Measurements from ENCODE around the gene SLC29A4.
"Not testable (repeated sequence)": the region's sequence is repeated elsewhere in the genome, so short reads cannot be mapped to it uniquely, and the experiment has no call there.

The SLC29A4 gene

DNA sequence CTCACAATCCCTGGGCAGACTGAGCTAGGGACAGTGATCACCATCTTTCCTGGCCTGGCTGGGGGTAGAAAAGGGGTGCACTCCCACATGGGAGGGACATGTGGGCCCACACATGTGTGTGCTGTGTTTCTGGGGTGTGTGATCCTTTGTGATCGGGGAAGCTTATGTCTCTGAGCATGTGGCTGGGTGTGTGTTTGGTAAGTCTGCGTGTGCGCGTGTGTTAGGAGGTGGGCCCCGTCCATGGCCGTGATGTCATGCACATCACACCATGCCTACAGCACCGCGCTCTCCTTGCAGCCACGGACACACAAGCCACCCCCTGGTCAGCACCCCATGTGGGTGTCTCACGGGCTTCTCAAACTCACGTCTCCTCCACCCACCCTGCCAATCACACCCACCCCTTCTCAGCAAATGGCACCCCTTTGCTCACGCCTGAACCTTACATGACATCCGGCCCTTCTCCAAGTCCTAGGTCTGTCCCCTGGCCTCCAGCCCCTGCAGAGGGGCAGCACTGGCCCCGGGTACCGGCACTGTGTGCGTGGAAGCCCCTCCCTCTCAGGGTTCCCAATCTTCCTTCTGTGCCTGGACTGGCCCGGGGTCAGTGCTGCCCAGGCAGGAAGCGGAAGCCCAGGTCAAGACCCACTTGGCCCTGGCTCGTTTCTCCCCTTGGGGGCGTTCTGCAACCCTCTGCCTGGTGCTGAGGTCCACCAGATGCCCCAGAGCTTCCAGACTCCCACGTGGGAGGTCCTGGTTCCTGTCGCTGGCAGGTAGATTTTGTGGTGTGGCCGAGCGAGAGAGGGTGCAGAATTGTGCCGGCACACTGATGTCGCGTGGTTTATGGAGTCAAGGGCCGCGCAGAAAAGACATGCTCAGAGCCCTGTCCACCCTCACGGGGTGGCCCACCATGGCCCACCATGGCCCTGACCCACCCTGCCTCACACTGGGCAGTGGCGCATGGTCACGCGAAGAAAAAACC is 12.6 kb downstream of the SLC29A4 start:
- in situ Hi-C loops (cut with MboI; ENCODE audit: low sequenced_read_pairs): no loop called here

GRCh38 chr7:5296015-5296610 is 13.4 kb downstream of the SLC29A4 start:
- in situ Hi-C loops (cut with MboI; ENCODE audit: low sequenced_read_pairs): no loop called here

DNA sequence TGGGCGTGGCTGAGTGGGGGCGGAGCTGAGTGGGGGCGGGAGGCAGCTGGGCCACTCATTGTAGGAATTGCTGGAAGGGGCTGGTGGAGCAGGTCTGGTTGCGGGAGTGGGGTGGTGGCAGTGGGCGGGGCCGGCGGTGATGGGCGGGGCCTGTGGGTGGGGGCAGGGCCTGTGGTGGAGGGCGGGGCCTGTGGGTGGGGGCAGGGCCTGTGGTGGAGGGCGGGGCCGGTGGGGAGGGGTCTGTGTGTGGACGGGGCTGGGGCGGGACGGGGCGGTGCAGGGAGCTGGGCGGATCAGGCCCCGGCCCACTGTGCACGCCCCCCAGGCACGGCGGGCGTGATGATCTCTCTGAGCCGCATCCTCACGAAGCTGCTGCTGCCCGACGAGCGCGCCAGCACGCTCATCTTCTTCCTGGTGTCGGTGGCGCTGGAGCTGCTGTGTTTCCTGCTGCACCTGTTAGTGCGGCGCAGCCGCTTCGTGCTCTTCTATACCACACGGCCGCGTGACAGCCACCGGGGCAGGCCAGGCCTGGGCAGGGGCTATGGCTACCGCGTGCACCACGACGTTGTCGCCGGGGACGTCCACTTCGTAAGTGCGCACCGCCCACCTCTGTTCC is 14.0 kb downstream of the SLC29A4 start:
- in situ Hi-C loops (cut with MboI; ENCODE audit: low sequenced_read_pairs): no loop called here

DNA sequence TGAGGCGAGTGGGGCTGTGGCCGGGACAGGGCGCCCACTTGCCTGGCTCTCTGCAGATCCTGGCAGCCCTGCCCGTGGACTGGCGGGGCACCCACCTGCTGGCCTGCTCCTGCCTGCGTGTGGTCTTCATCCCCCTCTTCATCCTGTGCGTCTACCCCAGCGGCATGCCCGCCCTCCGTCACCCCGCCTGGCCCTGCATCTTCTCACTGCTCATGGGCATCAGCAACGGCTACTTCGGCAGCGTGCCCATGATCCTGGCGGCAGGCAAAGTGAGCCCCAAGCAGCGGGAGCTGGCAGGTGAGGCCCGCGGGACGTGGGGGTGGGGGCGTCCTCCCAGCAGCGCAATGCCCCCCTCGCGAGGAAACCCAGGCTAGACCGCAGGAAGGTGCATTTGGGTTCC is 17.6 kb downstream of the SLC29A4 start:
- in situ Hi-C loops (cut with MboI; ENCODE audit: low sequenced_read_pairs): no loop called here

DNA sequence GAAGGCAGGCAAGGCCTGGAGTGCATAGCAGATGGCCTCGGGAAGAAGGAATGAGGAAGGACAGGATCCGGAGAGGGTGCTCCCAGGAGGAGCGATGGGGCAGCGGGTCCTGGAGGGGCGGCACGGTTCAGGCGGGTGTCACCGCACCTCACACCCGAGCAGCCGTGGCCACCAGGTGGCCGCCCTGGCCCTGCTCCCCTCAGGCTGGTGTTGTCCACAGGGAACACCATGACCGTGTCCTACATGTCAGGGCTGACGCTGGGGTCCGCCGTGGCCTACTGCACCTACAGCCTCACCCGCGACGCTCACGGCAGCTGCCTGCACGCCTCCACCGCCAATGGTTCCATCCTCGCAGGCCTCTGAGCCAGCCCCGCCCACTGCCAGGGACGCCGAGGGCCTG is 19.8 kb downstream of the SLC29A4 start:
- in situ Hi-C loops (cut with MboI; ENCODE audit: low sequenced_read_pairs): no loop called here

GRCh38 chr7:5303061-5303460 is 20.3 kb downstream of the SLC29A4 start:
- in situ Hi-C loops (cut with MboI; ENCODE audit: low sequenced_read_pairs): no loop called here

DNA sequence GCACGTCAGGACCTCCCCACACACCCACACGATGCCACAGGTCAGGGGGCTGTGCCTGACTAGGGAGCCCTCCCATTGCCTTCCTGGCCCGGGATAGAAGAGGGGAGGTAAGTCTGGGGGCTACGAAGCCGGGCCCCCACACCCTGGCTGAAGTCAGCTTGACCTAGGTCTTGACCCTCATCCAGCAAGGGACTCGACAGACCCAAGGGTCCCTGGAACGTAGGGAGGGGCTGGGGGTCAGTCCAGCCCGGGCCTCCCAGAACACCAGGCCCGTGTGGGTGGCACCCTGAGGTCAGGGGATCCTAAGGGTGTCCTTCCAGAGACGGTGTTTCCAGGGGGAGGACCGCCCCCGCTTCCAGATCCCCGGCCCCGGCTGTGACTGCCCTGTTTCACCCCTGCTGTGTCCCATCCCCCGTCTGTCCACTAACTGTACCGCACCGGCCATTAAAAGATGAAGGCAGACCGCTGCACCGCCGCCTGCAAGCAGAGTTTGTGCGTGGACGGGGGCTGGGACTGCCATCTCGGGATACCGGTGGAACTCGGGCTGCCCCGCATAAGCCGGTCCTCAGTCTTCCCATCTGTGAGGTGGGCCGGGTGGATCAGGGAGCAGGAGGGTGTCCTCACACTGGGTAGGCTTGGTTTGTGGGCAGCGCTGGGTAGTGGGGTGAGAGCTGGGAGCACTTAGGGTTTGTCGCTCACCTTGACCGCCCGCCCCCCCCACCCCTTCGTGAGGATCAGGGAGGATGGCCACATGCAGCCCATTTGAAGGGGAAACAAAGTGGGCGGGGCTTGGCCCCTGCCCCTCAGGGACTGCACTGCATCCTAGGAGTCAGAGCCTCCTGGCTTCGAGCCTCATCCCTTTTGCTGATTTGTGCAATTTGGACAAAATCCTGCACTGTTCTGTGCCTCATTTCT is 21.1 kb downstream of the SLC29A4 start:
- in situ Hi-C loops (cut with MboI; ENCODE audit: low sequenced_read_pairs): no loop called here

DNA sequence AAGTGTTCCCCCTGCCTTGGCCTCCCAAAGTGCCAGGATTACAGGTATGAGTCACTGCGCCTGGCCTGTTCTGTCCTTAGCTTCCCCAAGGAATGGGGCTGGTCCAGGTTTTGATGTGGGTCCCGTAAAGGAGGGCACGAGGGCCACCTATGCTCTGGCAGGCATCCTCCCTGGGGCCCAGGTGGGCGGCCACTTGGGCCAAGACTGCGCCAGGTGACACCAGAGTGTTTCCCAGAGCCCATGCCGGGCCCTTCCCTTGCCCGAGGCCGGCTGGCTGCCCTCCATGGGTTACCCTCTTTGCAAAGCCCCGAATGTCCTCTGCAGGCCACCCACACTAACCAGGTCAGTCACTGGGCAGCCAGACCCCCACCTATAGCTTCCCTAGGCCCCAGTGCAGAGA is 22.3 kb downstream of the SLC29A4 start:
- in situ Hi-C loops (cut with MboI; ENCODE audit: low sequenced_read_pairs): not testable (repeated sequence)

DNA sequence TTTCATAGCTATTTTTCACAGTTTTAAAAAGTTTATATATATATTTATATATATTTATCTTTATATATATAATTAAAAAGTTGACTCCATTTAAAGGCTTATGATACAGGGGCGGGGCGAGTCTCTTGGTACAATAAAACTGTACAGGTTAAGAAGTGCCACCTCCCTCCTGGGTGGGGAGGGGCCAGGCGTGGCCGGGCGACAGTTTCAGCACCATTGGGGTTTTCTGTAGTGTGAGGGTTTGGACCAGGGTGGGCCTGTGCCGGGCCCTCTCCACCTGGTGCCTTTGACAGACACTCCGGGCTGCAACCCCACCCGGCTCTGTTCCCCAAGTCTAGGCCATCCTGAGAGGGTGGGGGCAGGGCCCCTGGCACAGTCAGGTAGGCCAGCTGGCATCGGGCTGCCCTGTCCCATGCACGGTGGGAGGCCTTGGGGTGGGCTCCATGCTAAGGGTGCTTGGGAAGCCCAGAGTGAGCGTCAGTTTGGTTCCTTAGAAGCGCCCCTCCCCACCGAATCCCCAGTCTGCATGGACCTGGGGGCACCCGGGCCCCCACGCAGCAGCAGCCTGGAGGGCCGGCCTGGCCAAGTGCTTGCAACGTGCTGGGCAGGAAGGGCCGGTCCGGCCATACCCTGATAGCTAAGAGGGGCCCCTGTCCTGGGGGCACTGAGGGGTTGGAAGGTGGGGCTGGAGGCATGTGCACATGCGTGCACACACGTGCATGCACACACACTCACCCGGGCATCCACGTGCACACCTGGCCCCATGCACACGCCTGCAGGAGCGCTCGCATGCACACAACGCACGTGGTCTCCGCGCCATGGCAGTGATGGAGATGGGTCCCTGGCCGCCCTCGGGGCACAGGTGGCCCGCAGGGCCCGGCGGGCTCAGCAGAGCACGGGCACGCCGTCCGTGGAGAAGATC is 24.7 kb downstream of the SLC29A4 start:
- in situ Hi-C loops (cut with MboI; ENCODE audit: low sequenced_read_pairs): not testable (repeated sequence)

DNA sequence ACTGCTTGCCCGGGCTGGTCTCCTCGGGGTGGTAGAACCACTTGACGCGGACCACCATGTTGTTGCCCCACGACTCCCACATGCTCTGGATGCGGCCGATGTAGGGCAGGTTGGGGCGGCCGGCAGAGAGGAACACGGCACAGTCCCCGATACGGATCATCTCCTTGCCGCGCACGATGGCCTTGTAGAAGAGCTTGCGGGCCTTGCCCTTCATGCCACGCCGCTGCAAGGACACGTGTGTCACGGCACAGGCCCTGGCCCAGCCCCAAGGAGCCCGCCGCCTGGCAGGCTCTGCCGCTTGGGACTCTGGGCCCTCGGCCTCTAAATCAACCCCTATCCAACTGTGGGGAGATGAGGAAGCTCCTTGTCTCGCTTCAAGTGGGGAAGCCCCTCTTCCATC is 26.4 kb downstream of the SLC29A4 start:
- in situ Hi-C loops (cut with MboI; ENCODE audit: low sequenced_read_pairs): no loop called here

GRCh38 chr7:5310822-5311405 is 28.2 kb downstream of the SLC29A4 start:
- in situ Hi-C loops (cut with MboI; ENCODE audit: low sequenced_read_pairs): no loop called here

DNA sequence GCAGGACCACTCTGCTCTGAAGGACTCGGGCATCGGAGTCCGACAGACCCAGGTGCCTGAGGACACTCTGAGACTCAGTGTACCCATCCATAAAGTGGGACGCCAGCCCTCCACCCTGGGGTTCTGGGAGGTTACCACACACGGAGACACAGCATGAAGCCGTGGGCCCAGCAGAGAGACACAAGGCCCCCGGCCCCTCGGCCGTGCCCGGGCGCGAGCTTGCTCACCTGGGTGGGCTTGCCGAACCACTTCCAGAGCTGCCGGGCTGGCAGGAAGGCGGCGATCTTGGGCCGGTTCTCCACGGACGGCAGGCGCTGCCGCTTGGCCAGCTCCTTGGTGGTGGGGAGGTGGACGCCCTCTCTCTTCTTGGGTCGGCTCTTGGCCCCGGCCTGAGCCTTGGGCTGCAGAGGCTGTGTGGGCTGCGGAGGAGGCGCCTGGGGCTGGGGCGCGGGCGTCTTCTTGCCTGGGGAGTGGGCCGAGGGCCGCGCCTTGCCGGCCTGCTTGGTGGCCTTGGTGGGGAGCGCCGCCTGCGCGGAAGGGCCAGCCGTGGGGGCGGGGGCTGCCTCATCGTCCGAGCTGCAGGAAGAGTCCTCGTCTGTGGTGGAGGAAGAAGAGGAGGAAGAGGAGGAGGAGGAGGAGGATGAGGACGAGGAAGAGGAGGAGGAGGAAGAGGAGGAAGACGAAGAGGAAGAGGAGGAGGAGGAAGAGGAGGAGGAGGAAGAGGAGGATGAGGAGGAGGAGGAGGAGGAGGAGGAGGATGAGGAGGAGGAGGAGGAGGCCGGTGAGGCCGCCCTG is 29.7 kb downstream of the SLC29A4 start:
- in situ Hi-C loops (cut with MboI; ENCODE audit: low sequenced_read_pairs): not testable (repeated sequence)

GRCh38 chr7:5313076-5313885 is 30.5 kb downstream of the SLC29A4 start:
- in situ Hi-C loops (cut with MboI; ENCODE audit: low sequenced_read_pairs): not testable (repeated sequence)

- in situ Hi-C loops (cut with MboI; ENCODE audit: low sequenced_read_pairs): no loop called here
Observed at GRCh38 chr7:5314864-5315263, 32.1 kb downstream of the SLC29A4 start.

DNA sequence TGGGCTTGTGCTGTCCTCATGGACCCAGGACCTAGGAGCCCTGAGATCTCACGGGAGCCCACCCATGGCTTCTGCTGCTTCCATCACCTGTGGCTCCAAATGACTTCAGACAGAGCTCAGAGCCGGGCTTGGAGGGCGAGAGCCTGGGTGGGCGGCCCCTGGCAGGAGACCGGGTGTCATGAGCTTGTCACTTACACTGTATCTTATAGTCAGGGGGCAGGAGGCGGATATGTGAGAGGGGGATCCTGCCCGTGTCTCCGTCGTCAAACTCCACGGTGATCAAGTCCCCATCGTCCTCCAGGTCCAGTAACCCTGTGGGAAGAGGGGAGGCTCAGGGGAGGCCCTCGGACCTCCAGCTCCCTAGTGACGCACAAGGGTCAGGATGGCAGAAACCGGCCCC is 33.0 kb downstream of the SLC29A4 start:
- in situ Hi-C loops (cut with MboI; ENCODE audit: low sequenced_read_pairs): no loop called here

GRCh38 chr7:5318613-5319012 is 35.9 kb downstream of the SLC29A4 start:
- in situ Hi-C loops (cut with MboI; ENCODE audit: low sequenced_read_pairs): not testable (repeated sequence)

GRCh38 chr7:5320391-5320790 is 37.6 kb downstream of the SLC29A4 start:
- in situ Hi-C loops (cut with MboI; ENCODE audit: low sequenced_read_pairs): no loop called here
